CD8-positive, alpha-beta memory T cell (primary cell): ENCODE data around the gene CYP2U1. TPM values are rescaled to one million over a fixed set of nuclear protein-coding genes. Genes with fewer than 3 reads are reported as not detected.

ENCODE experiments used
- polyA plus RNA-seq: library from polyadenylated mRNA; unstranded; fragments of 300-500 nt; fragmentation: Illumina TruSeq; gene quantifications from one replicate; pipeline ENCODE4 v1.2.3, GENCODE V29; 2021
- total RNA-seq, 2 experiments: library from RNA; stranded (reverse); gene quantifications; one replicate each; pipeline ENCODE4 v1.2.3, GENCODE V29; 2021

CYP2U1 gene
- total and polyA plus RNA-seq, 3 experiments from 2014 or later = 2.7 to 4.0 (median 2.9) TPM

Other genes with a start within 250 kb of the CYP2U1 start
- gene PAPSS1, start 211.3 kb upstream of the CYP2U1 start, total RNA-seq = 10 to 100 TPM; 26.6 to 27.9 TPM
- 30.9 TPM for gene PAPSS1, start 211.3 kb upstream of the CYP2U1 start, polyA plus RNA-seq
- under 1 TPM; 0.35 to 0.61 TPM for gene SGMS2, start 106.6 kb upstream of the CYP2U1 start, total RNA-seq
- gene SGMS2, start 106.6 kb upstream of the CYP2U1 start, polyA plus RNA-seq = not detected
- 10 to 100 TPM; 38.5 to 40.9 TPM for gene HADH, start 58.3 kb downstream of the CYP2U1 start, total RNA-seq
- gene HADH, start 58.3 kb downstream of the CYP2U1 start, polyA plus RNA-seq = 33.6 TPM
- 10 to 100 TPM; 53.2 to 55.1 TPM for gene LEF1, start 237.4 kb downstream of the CYP2U1 start, total RNA-seq
- gene LEF1, start 237.4 kb downstream of the CYP2U1 start, polyA plus RNA-seq = 230 TPM